T-helper 1 cell treated with Interleukin-12 subunit alpha and Interleukin-12 subunit beta and Interleukin-4 antibody, amounts not matched to agents 30 μg/mL and 1 μg/mL, for 36 hours (primary cell): ENCODE measurements around the gene LYSMD4.
A peak's percentile ranks its signal among the peaks of the same experiment; 100 is the strongest.
"Not testable (repeated sequence)": the region's sequence is repeated elsewhere in the genome, so short reads cannot be mapped to it uniquely, and the experiment has no call there.

Experiments used
- H3K27ac Mint-ChIP-seq: one replicate; pipeline ENCODE4 v1.8.0; 2021; ENCODE audit warnings: mild to moderate bottlenecking, mixed read lengths
- H3K27me3 Mint-ChIP-seq: one replicate; pipeline ENCODE4 v1.8.0; 2021; ENCODE audit warnings: low read depth, mixed read lengths
- H3K36me3 Mint-ChIP-seq: one replicate; pipeline ENCODE4 v1.8.0; 2021; ENCODE audit warnings: low read depth, mixed read lengths
- H3K4me1 Mint-ChIP-seq: one replicate; pipeline ENCODE4 v1.8.0; 2021; ENCODE audit warnings: low read depth, mixed read lengths
- H3K4me3 Mint-ChIP-seq: one replicate; pipeline ENCODE4 v1.8.0; 2021; ENCODE audit warnings: mild to moderate bottlenecking, moderate library complexity, mixed read lengths
- H3K9me3 Mint-ChIP-seq: one replicate; pipeline ENCODE4 v1.8.0; 2021; ENCODE audit warnings: mixed read lengths

The LYSMD4 gene

DNA sequence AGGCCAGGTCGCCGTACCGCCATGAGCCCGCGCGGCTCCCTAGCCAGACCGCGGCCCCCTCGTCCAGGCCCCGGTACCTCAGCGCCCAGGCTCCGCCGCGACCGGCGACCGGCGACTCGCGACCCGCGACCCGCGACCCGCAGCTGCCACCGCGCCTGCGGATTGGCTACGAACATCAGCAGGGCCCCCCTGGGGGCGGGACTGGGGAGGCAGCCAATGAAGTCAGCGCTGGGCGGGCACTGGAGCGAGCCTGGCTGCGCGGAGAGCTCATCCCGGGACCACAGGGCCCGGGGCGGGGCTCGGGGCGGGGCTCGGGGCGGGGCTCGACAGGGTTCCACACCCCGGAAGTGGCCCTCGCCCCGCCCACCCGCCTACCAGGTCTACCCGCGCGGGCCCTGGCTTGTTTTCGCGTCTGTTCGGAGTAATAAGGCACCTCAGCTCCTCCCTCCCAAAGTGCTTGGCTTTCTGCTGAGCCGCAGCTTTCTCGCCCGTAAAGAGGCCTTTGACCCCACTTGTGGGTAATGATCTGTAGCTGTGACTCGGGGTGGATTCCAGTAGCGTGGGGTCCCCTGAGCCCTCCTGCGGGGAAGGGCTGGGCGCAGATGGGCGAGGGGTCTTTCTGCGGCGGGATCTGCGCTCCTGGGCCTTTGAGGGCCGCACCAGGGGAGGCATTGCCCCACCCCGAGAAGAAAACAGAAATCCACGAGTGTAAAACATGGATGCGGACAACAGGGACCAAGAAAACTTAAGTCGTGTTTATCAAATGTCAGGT, at the start of gene LYSMD4:
Gene LYSMD4, minus strand, starts transcription at position 170 of the 772 bp plus-strand sequence. CDS start 1,438 bp downstream, outside the sequence.
- Mint-ChIP-seq H3K27me3 (no peaks in the 10 kb centered on the region), H3K27ac (peak within 1 kb of the TSS; percentile 84), H3K4me3 (peak within 1 kb of the TSS; percentile 80), H3K9me3 (no peaks in the 10 kb centered on the region), H3K36me3 (peaks cover 16% of the 10 kb centered on the region), H3K4me1 (peaks cover 31% of the 10 kb centered on the region)

DNA sequence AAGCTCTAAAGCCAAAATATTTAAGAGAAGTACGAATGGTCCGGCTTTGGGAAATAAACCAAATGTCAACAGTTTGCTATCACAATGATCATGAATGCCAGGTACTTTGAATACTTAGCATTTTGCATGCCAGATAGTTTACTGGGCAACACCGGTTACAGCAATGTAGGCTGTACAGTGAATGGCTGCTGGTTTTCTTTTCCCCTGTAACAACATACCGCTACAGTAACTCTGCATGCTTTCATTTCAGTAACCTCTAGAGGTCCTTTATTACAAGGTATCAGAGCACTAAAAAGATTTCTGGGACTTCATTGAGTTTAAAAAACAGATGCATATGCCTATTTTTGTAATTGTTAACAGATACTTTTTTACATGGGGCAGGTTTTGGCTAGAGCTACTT, 48.8 kb upstream of the LYSMD4 start:
- not testable (repeated sequence) for H3K9me3 Mint-ChIP-seq, H3K36me3 Mint-ChIP-seq, H3K27ac Mint-ChIP-seq, H3K4me1 Mint-ChIP-seq, H3K4me3 Mint-ChIP-seq
- peaks cover 15% of the 10 kb centered on the region for H3K27me3 Mint-ChIP-seq

DNA sequence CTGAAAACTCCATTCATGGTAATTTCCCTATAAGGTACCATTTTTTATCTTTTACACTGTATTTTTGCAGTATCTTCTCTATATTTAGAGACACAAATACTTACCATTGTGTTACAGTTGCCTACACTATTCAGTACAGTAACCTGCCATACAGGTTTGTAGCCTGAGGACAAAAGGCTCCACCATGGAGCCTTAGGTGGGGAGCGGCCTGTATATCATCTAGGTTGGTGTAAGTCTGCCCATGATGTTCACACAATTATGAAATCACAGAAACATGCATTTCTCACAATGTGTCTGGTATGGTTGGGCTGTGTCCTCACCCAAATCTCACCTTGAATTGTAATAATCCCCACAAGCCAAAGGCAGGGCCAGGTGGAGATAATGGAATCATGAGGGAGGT, 43.9 kb upstream of the LYSMD4 start:
- H3K4me1 Mint-ChIP-seq, result no peaks in the 10 kb centered on the region
- H3K27me3 Mint-ChIP-seq, result peaks cover 11% of the 10 kb centered on the region
- peaks cover 8% of the 10 kb centered on the region for H3K9me3 Mint-ChIP-seq
- no peaks in the 10 kb centered on the region for H3K36me3 Mint-ChIP-seq
- H3K27ac Mint-ChIP-seq, result no peak overlapping the region
- H3K4me3 Mint-ChIP-seq, result no peak overlapping the region

- H3K36me3 Mint-ChIP-seq, result no peaks in the 10 kb centered on the region
- H3K4me1 Mint-ChIP-seq, result no peaks in the 10 kb centered on the region
- no peak overlapping the region for H3K27ac Mint-ChIP-seq
- H3K4me3 Mint-ChIP-seq, result no peak overlapping the region
- H3K27me3 Mint-ChIP-seq, result peaks cover 5% of the 10 kb centered on the region
- H3K9me3 Mint-ChIP-seq, result no peaks in the 10 kb centered on the region
Measured at GRCh38 chr15:99764522-99764921, 31.3 kb upstream of the LYSMD4 start.

- Mint-ChIP-seq H3K36me3 (no peaks in the 10 kb centered on the region), H3K9me3 (no peaks in the 10 kb centered on the region), H3K27me3 (peaks cover 5% of the 10 kb centered on the region), H3K4me3 (no peak overlapping the region), H3K4me1 (no peaks in the 10 kb centered on the region), H3K27ac (no peak overlapping the region)
Measured at GRCh38 chr15:99763827-99764226, 30.6 kb upstream of the LYSMD4 start.

GRCh38 chr15:99762288-99762687, 29.1 kb upstream of the LYSMD4 start:
- Mint-ChIP-seq H3K27me3 (peaks cover 8% of the 10 kb centered on the region), H3K4me3 (no peak overlapping the region), H3K4me1 (no peaks in the 10 kb centered on the region), H3K36me3 (no peaks in the 10 kb centered on the region), H3K9me3 (no peaks in the 10 kb centered on the region), H3K27ac (no peak overlapping the region)

DNA sequence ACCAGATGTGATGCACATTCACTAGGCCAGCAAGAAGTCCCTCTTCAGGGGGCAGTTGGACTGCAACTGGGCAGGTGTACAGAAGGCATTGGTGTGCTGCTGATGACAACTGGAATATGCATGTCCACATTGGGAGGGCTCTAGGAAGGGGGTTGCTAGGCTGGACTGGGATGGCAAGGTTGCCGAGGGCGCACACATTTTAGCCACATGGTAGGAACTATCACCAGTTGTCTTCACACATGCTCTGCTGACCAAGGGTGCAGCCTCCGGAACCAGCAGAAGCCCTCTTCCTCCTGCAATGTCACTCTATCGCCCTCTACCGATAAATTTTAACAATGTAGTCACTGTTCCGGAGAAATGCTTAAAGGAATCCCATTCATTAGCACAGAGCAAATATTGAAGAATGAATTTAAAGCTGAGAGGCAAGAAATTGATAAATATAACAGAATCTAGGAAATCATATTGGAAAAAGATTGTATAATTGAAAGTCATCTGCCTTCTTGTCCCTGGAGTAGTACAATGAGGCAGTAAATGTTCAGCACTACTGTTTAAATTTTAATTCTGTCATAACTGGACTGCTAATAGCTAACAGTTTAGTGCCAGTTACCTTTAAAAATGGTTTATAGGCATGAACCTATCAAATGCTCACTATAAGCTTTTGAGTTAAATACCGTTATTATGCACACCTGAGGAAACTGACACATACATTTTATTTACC, 22.6 kb upstream of the LYSMD4 start:
- Mint-ChIP-seq H3K4me3 (no peak overlapping the region), H3K27me3 (peaks cover 7% of the 10 kb centered on the region), H3K27ac (no peak overlapping the region), H3K9me3 (no peaks in the 10 kb centered on the region), H3K36me3 (no peaks in the 10 kb centered on the region), H3K4me1 (peaks cover 8% of the 10 kb centered on the region)

DNA sequence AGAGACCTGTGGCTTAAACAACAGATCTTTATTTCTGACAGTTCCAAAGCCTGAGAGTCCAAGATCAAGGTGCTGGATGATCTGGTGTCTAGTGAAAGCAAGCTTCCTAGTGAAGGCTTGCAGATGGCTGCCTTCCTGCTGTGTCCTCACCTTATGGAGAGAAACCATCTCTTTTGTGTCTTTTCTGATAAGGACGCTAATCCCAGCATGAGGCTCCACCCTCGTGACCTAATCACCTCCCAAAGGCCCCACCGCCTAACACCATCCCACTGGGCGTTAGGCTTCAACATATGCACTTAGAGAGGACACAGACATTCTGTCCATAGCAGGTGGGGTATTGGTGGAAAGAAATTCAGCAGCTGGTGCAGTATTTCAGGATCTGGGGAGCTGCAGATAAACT, 19.8 kb upstream of the LYSMD4 start:
- Mint-ChIP-seq H3K4me3 (no peak overlapping the region), H3K36me3 (no peaks in the 10 kb centered on the region), H3K27ac (no peak overlapping the region), H3K4me1 (peaks cover 8% of the 10 kb centered on the region), H3K9me3 (no peaks in the 10 kb centered on the region), H3K27me3 (peaks cover 5% of the 10 kb centered on the region)

GRCh38 chr15:99752556-99752955, 19.3 kb upstream of the LYSMD4 start:
- Mint-ChIP-seq H3K36me3 (no peaks in the 10 kb centered on the region), H3K9me3 (no peaks in the 10 kb centered on the region), H3K4me3 (no peak overlapping the region), H3K27me3 (peaks cover 3% of the 10 kb centered on the region), H3K4me1 (peaks cover 8% of the 10 kb centered on the region), H3K27ac (no peak overlapping the region)

DNA sequence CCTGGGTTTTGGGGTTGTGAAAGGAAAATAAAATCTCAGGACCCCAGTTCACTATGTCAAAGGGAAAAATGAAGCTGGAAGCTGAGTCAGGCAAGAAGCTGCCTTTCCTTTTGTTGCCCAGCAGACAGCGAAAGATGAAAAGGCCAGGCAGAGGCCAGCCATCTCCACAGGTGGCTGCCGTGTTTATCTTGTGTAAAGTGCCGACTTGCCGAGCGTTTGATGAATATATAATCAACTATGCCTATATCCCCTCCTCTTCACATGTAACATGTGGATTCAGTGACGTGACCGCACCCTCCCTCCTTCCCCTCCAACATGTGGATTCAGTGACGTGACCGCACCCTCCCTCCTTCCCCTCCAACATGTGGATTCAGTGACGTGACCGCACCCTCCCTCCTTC, 17.1 kb upstream of the LYSMD4 start:
- H3K36me3 Mint-ChIP-seq, H3K4me3 Mint-ChIP-seq, H3K9me3 Mint-ChIP-seq, H3K4me1 Mint-ChIP-seq, H3K27ac Mint-ChIP-seq: not testable (repeated sequence)
- peaks cover 11% of the 10 kb centered on the region for H3K27me3 Mint-ChIP-seq

DNA sequence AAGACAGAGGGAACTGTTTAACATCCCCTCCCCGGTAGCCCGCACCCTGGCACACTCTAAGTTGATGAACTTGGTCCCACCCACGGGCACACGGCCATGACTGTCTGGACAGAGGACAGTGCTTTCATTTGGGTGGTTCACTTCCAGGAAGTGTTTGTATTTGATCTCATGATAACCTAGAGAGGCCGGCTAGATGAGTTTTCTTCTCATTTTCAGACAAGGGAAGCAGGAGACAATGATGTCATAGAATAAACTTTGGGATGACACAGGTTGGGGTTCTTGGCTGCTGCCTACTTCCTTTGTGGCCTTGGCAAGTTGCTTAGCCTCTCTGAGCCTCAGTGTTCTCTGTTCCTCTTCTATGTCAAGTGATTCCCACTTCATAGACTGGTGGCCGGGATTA, 16.1 kb upstream of the LYSMD4 start:
- Mint-ChIP-seq H3K4me1 (no peaks in the 10 kb centered on the region), H3K4me3 (no peak overlapping the region), H3K27ac (no peak overlapping the region), H3K27me3 (peaks cover 13% of the 10 kb centered on the region), H3K36me3 (no peaks in the 10 kb centered on the region), H3K9me3 (no peaks in the 10 kb centered on the region)

DNA sequence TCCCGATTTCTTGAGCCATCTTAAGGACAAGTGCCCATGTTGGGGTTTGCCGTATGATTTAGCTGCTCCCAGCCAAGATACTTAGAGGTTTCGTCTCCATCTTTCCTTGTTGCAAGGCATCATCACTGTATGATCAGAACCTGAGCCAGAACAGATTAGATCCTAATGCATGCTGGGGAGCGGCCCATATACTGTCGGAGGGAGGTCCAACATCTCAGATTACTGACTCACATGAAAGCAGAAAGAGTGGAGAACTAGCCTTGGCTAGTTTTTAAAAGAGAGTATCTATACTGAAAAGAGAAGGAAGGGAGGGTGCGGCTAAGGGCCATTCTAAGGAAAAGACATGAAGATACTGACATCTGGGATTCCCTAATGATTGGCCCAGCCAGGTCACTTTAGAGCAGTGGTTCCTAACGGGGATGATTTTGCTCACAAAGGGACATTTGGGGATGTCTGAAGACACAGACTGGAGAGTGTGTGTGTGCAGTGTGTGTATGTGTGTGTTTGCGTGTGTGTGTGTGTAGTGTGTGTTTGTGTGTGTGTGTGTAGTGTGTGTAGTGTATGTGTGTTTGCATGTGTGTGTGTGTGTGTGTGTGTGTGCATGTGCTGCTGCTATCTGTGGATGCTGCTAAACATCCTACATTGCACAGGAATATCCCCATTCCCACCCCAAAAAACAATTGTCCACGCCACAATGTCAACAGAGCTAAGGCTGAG, 12.3 kb upstream of the LYSMD4 start:
- Mint-ChIP-seq H3K36me3 (no peaks in the 10 kb centered on the region), H3K27me3 (peaks cover 13% of the 10 kb centered on the region), H3K27ac (no peak overlapping the region), H3K4me3 (no peak overlapping the region), H3K4me1 (peaks cover 3% of the 10 kb centered on the region), H3K9me3 (no peaks in the 10 kb centered on the region)

DNA sequence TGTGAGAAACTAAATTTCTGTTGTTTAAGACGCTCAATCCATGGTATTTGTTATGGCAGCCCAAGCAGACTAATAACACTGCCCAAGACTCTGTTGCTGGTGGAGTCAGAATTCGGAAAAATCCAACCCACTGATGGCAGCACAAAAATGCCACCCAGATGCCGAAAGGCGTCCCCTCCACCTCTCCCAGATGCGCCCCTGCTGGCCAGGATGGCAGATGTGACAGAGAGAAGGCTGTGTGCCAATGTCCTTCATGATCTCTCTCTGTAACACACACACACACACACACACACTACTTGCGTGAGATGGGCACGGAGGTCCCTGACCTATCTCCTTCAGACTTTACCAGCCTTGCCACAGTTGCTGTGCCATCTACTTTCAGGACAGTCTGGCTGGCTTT, 10.9 kb upstream of the LYSMD4 start:
- H3K36me3 Mint-ChIP-seq, result no peaks in the 10 kb centered on the region
- H3K4me3 Mint-ChIP-seq, result no peak overlapping the region
- H3K27ac Mint-ChIP-seq, result no peak overlapping the region
- H3K4me1 Mint-ChIP-seq, result peaks cover 3% of the 10 kb centered on the region
- H3K9me3 Mint-ChIP-seq, result no peaks in the 10 kb centered on the region
- peaks cover 13% of the 10 kb centered on the region for H3K27me3 Mint-ChIP-seq

- Mint-ChIP-seq H3K9me3 (no peaks in the 10 kb centered on the region), H3K4me1 (peaks cover 18% of the 10 kb centered on the region), H3K4me3 (no peak overlapping the region), H3K36me3 (no peaks in the 10 kb centered on the region), H3K27ac (no peak overlapping the region), H3K27me3 (peaks cover 13% of the 10 kb centered on the region)
Measured at GRCh38 chr15:99741835-99742234, 8.6 kb upstream of the LYSMD4 start.
